GM12873 (cell line): ENCODE data around the gene INTS1.

Source experiments
- TF ChIP-seq, protein P1 (sequence below): IDR thresholded peaks from 2 replicates; pipeline ENCODE4 v1.5.1; 2012; ENCODE audit warnings: low read depth, mild to moderate bottlenecking, moderate library complexity, low read length, control low read depth; ENCODE audit not compliant: insufficient read depth; ENCODE audit errors: missing control alignments

The INTS1 gene

DNA sequence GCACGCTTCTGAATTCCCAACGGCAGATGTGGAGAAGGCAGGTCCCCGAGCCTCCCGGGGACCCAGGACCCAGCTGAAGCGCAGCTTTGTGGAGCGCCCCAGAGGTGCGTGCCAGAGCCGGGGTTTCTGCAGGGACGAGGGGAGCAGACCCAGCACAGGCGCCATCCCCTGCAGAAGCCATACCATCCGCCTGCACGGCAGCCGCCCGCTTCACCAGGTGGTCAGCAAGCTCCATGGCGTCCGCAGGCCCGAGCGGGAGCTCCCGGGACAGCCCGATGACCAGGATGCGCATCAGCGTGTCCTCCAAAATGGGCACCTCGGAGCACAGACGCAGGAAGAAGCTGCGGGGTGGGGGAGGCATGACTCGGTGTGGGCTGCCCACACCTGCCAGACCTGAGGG lies 10.6 kb downstream of the INTS1 start:
- TF ChIP-seq, protein P1, sequence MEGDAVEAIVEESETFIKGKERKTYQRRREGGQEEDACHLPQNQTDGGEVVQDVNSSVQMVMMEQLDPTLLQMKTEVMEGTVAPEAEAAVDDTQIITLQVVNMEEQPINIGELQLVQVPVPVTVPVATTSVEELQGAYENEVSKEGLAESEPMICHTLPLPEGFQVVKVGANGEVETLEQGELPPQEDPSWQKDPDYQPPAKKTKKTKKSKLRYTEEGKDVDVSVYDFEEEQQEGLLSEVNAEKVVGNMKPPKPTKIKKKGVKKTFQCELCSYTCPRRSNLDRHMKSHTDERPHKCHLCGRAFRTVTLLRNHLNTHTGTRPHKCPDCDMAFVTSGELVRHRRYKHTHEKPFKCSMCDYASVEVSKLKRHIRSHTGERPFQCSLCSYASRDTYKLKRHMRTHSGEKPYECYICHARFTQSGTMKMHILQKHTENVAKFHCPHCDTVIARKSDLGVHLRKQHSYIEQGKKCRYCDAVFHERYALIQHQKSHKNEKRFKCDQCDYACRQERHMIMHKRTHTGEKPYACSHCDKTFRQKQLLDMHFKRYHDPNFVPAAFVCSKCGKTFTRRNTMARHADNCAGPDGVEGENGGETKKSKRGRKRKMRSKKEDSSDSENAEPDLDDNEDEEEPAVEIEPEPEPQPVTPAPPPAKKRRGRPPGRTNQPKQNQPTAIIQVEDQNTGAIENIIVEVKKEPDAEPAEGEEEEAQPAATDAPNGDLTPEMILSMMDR = no peak

DNA sequence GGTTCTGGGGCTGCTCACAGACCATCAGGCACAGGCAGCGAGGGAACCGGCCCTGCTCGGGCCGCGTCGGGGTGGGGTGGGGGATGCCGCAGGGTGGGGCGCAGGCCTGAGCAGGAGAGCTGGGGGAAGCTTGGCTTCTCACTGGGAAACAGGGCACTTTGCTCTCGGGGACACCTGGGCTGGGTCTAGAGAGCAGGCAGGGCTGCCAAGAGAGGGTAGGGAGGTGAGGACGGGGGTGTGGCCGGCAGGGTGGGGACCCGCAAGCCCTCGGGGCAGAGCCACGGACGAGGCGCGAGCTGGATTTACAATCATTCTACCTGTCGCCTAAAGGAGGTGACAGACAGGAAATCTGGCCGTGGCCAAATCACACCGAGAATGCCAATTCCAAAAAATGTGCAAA lies 11.1 kb downstream of the INTS1 start:
- TF ChIP-seq, protein P1 = no peak

DNA sequence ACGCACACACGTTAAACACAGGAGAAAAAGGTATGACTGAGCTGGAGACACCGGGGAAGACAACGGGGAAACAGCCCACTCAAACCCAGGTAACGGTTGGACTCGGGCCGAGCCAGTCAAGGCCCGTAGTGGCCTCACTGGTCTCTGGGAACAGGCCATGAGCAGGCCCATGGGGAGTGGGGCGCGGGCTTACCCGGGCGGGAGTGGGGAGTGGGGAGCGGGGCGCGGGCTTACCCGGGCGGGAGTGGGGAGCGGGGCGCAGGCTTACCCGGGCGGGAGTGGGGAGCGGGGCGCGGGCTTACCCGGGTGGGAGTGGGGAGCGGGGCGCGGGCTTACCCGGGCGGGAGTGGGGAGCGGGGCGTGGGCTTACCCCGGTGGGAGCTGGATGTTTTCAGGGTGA lies 11.5 kb downstream of the INTS1 start:
- TF ChIP-seq, protein P1 = no peak

- TF ChIP-seq, protein P1 = no peak
These were observed 12.0 kb downstream of the INTS1 start for GRCh38 chr7:1492221-1492620.

GRCh38 chr7:1490837-1491236 lies 13.4 kb downstream of the INTS1 start:
- TF ChIP-seq, protein P1 = no peak

GRCh38 chr7:1489336-1489735 lies 14.9 kb downstream of the INTS1 start:
- TF ChIP-seq, protein P1 = no peak

DNA sequence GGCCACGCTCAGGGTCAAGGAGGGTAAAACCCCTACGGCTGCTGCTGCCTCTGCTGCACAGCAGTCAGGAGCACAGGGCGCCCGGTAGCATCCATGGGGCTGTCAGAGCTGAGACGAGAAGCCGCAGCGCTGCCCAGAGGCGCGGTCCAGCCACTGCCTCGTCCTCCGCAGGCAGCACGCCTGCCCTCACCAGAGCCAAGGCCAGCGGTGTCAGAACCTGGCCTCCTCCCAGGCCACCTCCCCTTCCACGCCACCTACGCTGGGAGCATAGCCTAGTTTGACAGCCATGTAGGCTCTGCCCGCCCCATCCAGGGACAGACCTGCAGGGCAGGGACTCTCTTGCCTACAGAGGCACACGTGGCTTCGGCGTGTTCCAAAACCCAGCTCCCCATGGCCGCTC lies 16.2 kb downstream of the INTS1 start:
- TF ChIP-seq, protein P1 = no peak
